ENCODE results near the gene HIVEP2.

DNA sequence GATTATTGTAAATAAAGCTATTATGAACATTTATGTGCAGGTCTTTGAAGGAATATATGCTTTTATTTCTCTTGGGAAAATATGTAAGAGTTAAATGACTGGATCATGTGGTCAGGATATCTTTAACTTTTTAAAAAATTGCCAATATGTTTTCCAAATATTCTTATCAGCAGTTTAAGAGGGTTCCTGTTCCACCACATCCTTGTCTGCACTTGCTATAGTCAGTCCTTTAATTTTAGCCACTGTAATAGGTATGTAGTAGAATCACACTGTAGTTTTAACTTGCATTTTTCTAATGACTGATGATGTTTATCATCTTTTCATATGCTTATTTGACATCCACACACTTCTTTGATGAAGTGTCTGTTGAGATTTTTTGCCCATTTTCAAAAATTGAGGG lies 23.6 kb upstream of the HIVEP2 start:
- no peak for TF ChIP-seq EP300 (IDR thresholded peaks at IDR 0.05)
- TF ChIP-seq CTCF (IDR thresholded peaks at IDR 0.05) = no peak
- TF ChIP-seq POLR2A (IDR thresholded peaks at IDR 0.05) = no peak
